ENCODE data around the gene NCOR2.

DNA sequence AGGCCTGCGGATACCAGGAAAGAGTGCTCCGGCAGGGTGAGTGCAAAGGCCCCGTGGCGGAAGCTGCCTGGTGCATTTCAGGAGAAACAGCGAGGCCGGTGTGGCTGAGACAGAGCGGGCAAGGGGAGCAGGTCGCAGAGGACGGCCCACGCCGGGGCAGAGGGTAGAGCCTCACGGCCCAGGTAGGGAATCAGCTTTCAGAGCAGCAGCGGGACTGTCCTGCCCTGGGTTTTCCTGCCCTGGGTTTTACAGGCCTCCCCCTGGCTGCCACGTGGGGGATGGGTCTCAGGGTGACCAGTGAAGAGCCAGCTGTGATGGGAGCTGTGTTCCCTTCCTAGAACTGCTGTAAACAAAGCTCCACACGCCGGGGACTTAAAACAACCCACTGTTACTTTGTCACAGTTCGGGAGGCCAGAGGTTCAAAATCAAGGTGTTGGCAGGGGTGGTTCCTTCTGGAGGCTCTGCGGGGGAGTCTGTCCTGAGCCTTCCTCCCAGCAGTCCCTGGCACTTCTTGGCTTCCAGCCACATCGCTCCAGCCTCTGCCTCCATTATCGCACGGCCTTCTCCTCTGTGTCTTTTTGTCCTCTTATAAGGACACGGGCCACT, 10.4 kb downstream of the NCOR2 start:
- TF ChIP-seq, protein P1, sequence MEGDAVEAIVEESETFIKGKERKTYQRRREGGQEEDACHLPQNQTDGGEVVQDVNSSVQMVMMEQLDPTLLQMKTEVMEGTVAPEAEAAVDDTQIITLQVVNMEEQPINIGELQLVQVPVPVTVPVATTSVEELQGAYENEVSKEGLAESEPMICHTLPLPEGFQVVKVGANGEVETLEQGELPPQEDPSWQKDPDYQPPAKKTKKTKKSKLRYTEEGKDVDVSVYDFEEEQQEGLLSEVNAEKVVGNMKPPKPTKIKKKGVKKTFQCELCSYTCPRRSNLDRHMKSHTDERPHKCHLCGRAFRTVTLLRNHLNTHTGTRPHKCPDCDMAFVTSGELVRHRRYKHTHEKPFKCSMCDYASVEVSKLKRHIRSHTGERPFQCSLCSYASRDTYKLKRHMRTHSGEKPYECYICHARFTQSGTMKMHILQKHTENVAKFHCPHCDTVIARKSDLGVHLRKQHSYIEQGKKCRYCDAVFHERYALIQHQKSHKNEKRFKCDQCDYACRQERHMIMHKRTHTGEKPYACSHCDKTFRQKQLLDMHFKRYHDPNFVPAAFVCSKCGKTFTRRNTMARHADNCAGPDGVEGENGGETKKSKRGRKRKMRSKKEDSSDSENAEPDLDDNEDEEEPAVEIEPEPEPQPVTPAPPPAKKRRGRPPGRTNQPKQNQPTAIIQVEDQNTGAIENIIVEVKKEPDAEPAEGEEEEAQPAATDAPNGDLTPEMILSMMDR (IDR thresholded peaks at IDR 0.05), result no peak
- TF ChIP-seq EZH2 (IDR thresholded peaks at IDR 0.05; ENCODE audit: borderline replicate concordance, insufficient read depth, low read depth, low read length, poor library complexity, severe bottlenecking), result no peak

All from B cell (primary cell).